ENCODE results near the gene ZNF407. TPM values are rescaled to one million over a fixed set of nuclear protein-coding genes. Genes with fewer than 3 reads are reported as not detected.
A peak's percentile ranks its signal among the peaks of the same experiment; 100 is the strongest.

Gene ZNF407
- total and polyA plus RNA-seq, 2 of the 13 experiments (the other 11 are each of a cell fraction or from before 2014, with no cell fraction given), result 2.3 to 8.7 TPM

- Histone ChIP-seq H3K4me2 (ENCODE audit: low read depth, low read length) (no peak overlapping the region), H3K9me3 (ENCODE audit: low read length) (no peaks in the 10 kb centered on the region), H3K36me3 (replicated peaks in 1 of 2; ENCODE audit: control insufficient read depth in 1 of 2, insufficient read depth in 2 of 2, low read length in 2 of 2) (no peaks in the 10 kb centered on the region), H3K4me3 (replicated peaks in 1 of 3; ENCODE audit: insufficient read depth in 1 of 3, low read depth in 2 of 3, low read length in 3 of 3) (no peak overlapping the region), H3K4me1 (ENCODE audit: insufficient read depth, low read length) (peaks cover 23% of the 10 kb centered on the region), H3K79me2 (ENCODE audit: insufficient read depth, low read length) (peaks cover 4% of the 10 kb centered on the region), H3K9ac (ENCODE audit: insufficient read depth, low read depth, low read length) (no peak overlapping the region), H3K27ac (ENCODE audit: extremely low read length, insufficient read depth, low read length) (no peak overlapping the region), H4K20me1 (ENCODE audit: insufficient read depth, low read length) (no peaks in the 10 kb centered on the region), H3K27me3 (ENCODE audit: control insufficient read depth in 1 of 2, insufficient read depth in 2 of 2, low read length in 2 of 2) (no peaks in the 10 kb centered on the region), H2AFZ (ENCODE audit: low read length) (no peak overlapping the region)
- intact Hi-C loops (cut with micrococcal nuclease; ENCODE audit: unreplicated experiment) (no loop called here), in situ Hi-C loops (cut with HindIII; ENCODE audit: extremely low pct_ligation_motif_present, low pct_unique_long_range_greater_than_20kb) (no loop called here)
- peak; percentile 27 for DNase-seq (ENCODE audit: low spot score)
- CTCF ChIA-PET (ENCODE audit: low intra/inter-chr PET ratio, low total read pairs), result no interaction called here
- no TSS peak for BruUV-seq (replicated peaks)
- POLR2A ChIA-PET, result no interaction called here
- peak; percentile 66 for TF ChIP-seq CREB1 (IDR thresholded peaks at IDR 0.05)
- TF ChIP-seq CREB1 (CRISPR knock-in tag; IDR thresholded peaks at IDR 0.05), result no peak
- no peak for TF ChIP-seq RFXAP (CRISPR knock-in tag; IDR thresholded peaks at IDR 0.05; ENCODE audit: borderline replicate concordance)
- no peak for ATAC-seq
- WGBS (ENCODE audit: low lambda C conversion rate), result 81% methylated on average over 2 of the region's 2 CpGs
- FAIRE-seq, result no peak
Measured at GRCh38 chr18:74608681-74609080, 11.0 kb downstream of the ZNF407 start.

- ATAC-seq, result no peak
- in situ Hi-C loops (cut with HindIII; ENCODE audit: extremely low pct_ligation_motif_present, low pct_unique_long_range_greater_than_20kb), result no loop called here
- no peak for FAIRE-seq
- Histone ChIP-seq H3K4me2 (ENCODE audit: low read depth, low read length) (no peak overlapping the region), H3K27ac (ENCODE audit: extremely low read length, insufficient read depth, low read length) (no peak overlapping the region), H3K36me3 (replicated peaks in 1 of 2; ENCODE audit: control insufficient read depth in 1 of 2, insufficient read depth in 2 of 2, low read length in 2 of 2) (no peaks in the 10 kb centered on the region), H3K9me3 (ENCODE audit: low read length) (no peaks in the 10 kb centered on the region), H3K79me2 (ENCODE audit: insufficient read depth, low read length) (peaks cover 4% of the 10 kb centered on the region), H3K4me3 (replicated peaks in 1 of 3; ENCODE audit: insufficient read depth in 1 of 3, low read depth in 2 of 3, low read length in 3 of 3) (no peak overlapping the region), H3K9ac (ENCODE audit: insufficient read depth, low read depth, low read length) (no peak overlapping the region), H4K20me1 (ENCODE audit: insufficient read depth, low read length) (no peaks in the 10 kb centered on the region), H2AFZ (ENCODE audit: low read length) (no peak overlapping the region), H3K27me3 (ENCODE audit: control insufficient read depth in 1 of 2, insufficient read depth in 2 of 2, low read length in 2 of 2) (no peaks in the 10 kb centered on the region), H3K4me1 (ENCODE audit: insufficient read depth, low read length) (peaks cover 23% of the 10 kb centered on the region)
- 90% methylated on average over 3 of the region's 3 CpGs for WGBS (ENCODE audit: low lambda C conversion rate)
- no TSS peak for BruUV-seq (replicated peaks)
- ChIA-PET POLR2A (no interaction called here), CTCF (ENCODE audit: low intra/inter-chr PET ratio, low total read pairs) (no interaction called here)
- intact Hi-C loops (cut with micrococcal nuclease; ENCODE audit: unreplicated experiment), result no loop called here
- DNase-seq (ENCODE audit: low spot score), result no peak
- no peak for TF ChIP-seq ISX (CRISPR knock-in tag; conservative IDR thresholded peaks at IDR 0.05)
- TF ChIP-seq ZHX2 (IDR thresholded peaks at IDR 0.05; ENCODE audit: low read depth), result no peak
- no peak for TF ChIP-seq ZHX2 (CRISPR knock-in tag; IDR thresholded peaks at IDR 0.05; ENCODE audit: borderline replicate concordance)
- no peak for TF ChIP-seq ZNF562 (CRISPR knock-in tag; IDR thresholded peaks at IDR 0.05; ENCODE audit: borderline replicate concordance)
- no peak for TF ChIP-seq ZNF574 (CRISPR knock-in tag; IDR thresholded peaks at IDR 0.05)
- no peak for TF ChIP-seq HNF1B (CRISPR knock-in tag; IDR thresholded peaks at IDR 0.05)
Measured at GRCh38 chr18:74609535-74609934, 11.9 kb downstream of the ZNF407 start.
